DND-41 (cell line): ENCODE measurements around the gene GRIA4.

Source experiments
- CTCF ChIP-seq: IDR thresholded peaks from 2 replicates; pipeline ENCODE4 v1.5.1; 2012; ENCODE audit warnings: borderline replicate concordance, low read length, moderate library complexity, mild to moderate bottlenecking; ENCODE audit not compliant: poor library complexity, severe bottlenecking; ENCODE audit errors: extremely low read depth
- EZH2 ChIP-seq: IDR thresholded peaks from 3 replicates; pipeline ENCODE4 v1.6.1; 2012; ENCODE audit warnings: borderline replicate concordance, low read depth, mild to moderate bottlenecking, moderate library complexity, low read length, inconsistent platforms; ENCODE audit not compliant: severe bottlenecking

GRCh38 chr11:105690467-105690866 is 80.6 kb downstream of the GRIA4 start:
- TF ChIP-seq CTCF (no peak), EZH2 (no peak)
